Measurements from ENCODE around the gene SPON1.
"Not testable (repeated sequence)": the region's sequence is repeated elsewhere in the genome, so short reads cannot be mapped to it uniquely, and the experiment has no call there.

Gene SPON1

GRCh38 chr11:14124886-14125285 is 162.4 kb downstream of the SPON1 start:
- DNase-seq (ENCODE audit: low read depth, low spot score): no peak

- DNase-seq (ENCODE audit: low read depth, low spot score): no peak
Measured at GRCh38 chr11:14125529-14125928, 163.0 kb downstream of the SPON1 start.

GRCh38 chr11:14127679-14128078 is 165.2 kb downstream of the SPON1 start:
- DNase-seq (ENCODE audit: low read depth, low spot score): no peak

GRCh38 chr11:14132312-14132711 is 169.8 kb downstream of the SPON1 start:
- no peak for DNase-seq (ENCODE audit: low read depth, low spot score)

GRCh38 chr11:14133381-14133780 is 170.9 kb downstream of the SPON1 start:
- no peak for DNase-seq (ENCODE audit: low read depth, low spot score)

GRCh38 chr11:14136561-14136960 is 174.0 kb downstream of the SPON1 start:
- no peak for DNase-seq (ENCODE audit: low read depth, low spot score)

GRCh38 chr11:14137284-14137683 is 174.8 kb downstream of the SPON1 start:
- no peak for DNase-seq (ENCODE audit: low read depth, low spot score)

GRCh38 chr11:14140991-14141390 is 178.5 kb downstream of the SPON1 start:
- no peak for DNase-seq (ENCODE audit: low read depth, low spot score)

GRCh38 chr11:14141676-14142075 is 179.2 kb downstream of the SPON1 start:
- DNase-seq (ENCODE audit: low read depth, low spot score): no peak

- DNase-seq (ENCODE audit: low read depth, low spot score): no peak
Measured at GRCh38 chr11:14144934-14145333, 182.4 kb downstream of the SPON1 start.

GRCh38 chr11:14148653-14149273 is 186.2 kb downstream of the SPON1 start:
- no peak for DNase-seq (ENCODE audit: low read depth, low spot score)

- DNase-seq (ENCODE audit: low read depth, low spot score): no peak
Measured at GRCh38 chr11:14149683-14150082, 187.2 kb downstream of the SPON1 start.

GRCh38 chr11:14150878-14151277 is 188.4 kb downstream of the SPON1 start:
- no peak for DNase-seq (ENCODE audit: low read depth, low spot score)

- not testable (repeated sequence) for DNase-seq (ENCODE audit: low read depth, low spot score)
Measured at GRCh38 chr11:14154103-14154502, 191.6 kb downstream of the SPON1 start.

- no peak for DNase-seq (ENCODE audit: low read depth, low spot score)
Measured at GRCh38 chr11:14158393-14158792, 195.9 kb downstream of the SPON1 start.

- no peak for DNase-seq (ENCODE audit: low read depth, low spot score)
Measured at GRCh38 chr11:14163576-14163975, 201.1 kb downstream of the SPON1 start.

GRCh38 chr11:14173679-14174078 is 211.2 kb downstream of the SPON1 start:
- not testable (repeated sequence) for DNase-seq (ENCODE audit: low read depth, low spot score)

GRCh38 chr11:14179116-14179820 is 216.7 kb downstream of the SPON1 start:
- no peak for DNase-seq (ENCODE audit: low read depth, low spot score)

GRCh38 chr11:14181121-14181520 is 218.6 kb downstream of the SPON1 start:
- DNase-seq (ENCODE audit: low read depth, low spot score): no peak

GRCh38 chr11:14182833-14183364 is 220.4 kb downstream of the SPON1 start:
- DNase-seq (ENCODE audit: low read depth, low spot score): no peak

GRCh38 chr11:14184028-14184940 is 221.8 kb downstream of the SPON1 start:
- no peak for DNase-seq (ENCODE audit: low read depth, low spot score)

GRCh38 chr11:14185461-14185860 is 222.9 kb downstream of the SPON1 start:
- no peak for DNase-seq (ENCODE audit: low read depth, low spot score)

Measured in smooth muscle cell of the brain vasculature (primary cell).